Measurements from ENCODE around the gene UNC5C. TPM values are rescaled to one million over a fixed set of nuclear protein-coding genes. Genes with fewer than 3 reads are reported as not detected.

UNC5C gene
- total RNA-seq, 2 experiments from 2014 or later = not detected

DNA sequence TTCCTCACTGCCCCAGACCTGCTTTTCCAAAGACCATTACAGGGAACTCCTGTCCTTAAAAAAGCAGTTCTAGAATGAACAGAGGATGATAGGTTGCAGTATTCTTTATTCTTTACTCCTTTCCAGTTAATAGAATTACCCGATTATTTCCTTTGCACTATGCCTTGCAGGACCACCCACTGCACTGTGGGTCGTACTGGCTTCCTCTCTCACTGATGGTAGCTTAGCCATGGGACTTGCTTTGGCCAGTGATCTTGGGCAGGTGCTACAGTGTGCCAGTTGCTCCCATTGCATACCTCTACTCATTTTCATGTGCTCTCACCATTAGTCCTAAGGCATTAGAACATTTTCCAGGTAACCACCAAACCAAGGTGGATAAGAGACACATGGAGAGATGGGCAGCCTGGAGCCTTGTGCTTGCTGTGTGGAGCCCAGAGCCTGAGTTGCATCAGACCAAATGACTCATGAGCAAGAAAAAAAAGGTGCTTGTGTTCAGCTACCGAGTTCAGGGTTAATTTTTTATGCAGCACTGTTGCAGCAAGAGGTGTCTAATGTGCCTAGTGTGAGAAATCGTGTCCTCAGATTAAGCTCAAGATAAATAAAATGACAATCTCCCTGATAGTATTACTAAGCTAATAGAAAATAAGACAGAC lies 7.6 kb upstream of the UNC5C start:
- H3K27me3 ChIP-seq (ENCODE audit: control insufficient read depth in 1 of 2, insufficient read depth in 2 of 2, low read length in 2 of 2) = peaks cover 0 to 4% of the 10 kb centered on the region in 2 experiments
- no peaks in the 10 kb centered on the region for H3K36me3 ChIP-seq (ENCODE audit: insufficient read depth, low read length)
- H3K4me1 Mint-ChIP-seq (ENCODE audit: low read depth) = no peaks in the 10 kb centered on the region
- H3K9me3 Mint-ChIP-seq = no peaks in the 10 kb centered on the region
- ChIA-PET POLR2A (no interaction called here), CTCF (no interaction called here)
- H3K27ac Mint-ChIP-seq = no peak overlapping the region
- H3K4me1 ChIP-seq (ENCODE audit: insufficient read depth, low read length) = no peaks in the 10 kb centered on the region
- intact Hi-C loops (cut with DNase I, micrococcal nuclease) = no loop called here
- DNase-seq (no peak), ATAC-seq (ENCODE audit: poor library complexity) (no peak)
- H3K4me3 ChIP-seq (ENCODE audit: low read length) = no peak overlapping the region
- H3K36me3 Mint-ChIP-seq (ENCODE audit: low read depth) = no peaks in the 10 kb centered on the region
- no peak overlapping the region for H3K27ac ChIP-seq (ENCODE audit: low read depth in 1 of 2, low read length in 2 of 2)
- H3K27me3 Mint-ChIP-seq = peaks cover 5% of the 10 kb centered on the region
- H3K9me3 ChIP-seq (ENCODE audit: control insufficient read depth in 1 of 2, insufficient read depth in 1 of 2, low read length in 2 of 2) = no peaks in the 10 kb centered on the region
- H3K4me3 Mint-ChIP-seq = no peak overlapping the region
- TF ChIP-seq, protein P1, sequence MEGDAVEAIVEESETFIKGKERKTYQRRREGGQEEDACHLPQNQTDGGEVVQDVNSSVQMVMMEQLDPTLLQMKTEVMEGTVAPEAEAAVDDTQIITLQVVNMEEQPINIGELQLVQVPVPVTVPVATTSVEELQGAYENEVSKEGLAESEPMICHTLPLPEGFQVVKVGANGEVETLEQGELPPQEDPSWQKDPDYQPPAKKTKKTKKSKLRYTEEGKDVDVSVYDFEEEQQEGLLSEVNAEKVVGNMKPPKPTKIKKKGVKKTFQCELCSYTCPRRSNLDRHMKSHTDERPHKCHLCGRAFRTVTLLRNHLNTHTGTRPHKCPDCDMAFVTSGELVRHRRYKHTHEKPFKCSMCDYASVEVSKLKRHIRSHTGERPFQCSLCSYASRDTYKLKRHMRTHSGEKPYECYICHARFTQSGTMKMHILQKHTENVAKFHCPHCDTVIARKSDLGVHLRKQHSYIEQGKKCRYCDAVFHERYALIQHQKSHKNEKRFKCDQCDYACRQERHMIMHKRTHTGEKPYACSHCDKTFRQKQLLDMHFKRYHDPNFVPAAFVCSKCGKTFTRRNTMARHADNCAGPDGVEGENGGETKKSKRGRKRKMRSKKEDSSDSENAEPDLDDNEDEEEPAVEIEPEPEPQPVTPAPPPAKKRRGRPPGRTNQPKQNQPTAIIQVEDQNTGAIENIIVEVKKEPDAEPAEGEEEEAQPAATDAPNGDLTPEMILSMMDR (IDR thresholded peaks at IDR 0.05) = no peak

DNA sequence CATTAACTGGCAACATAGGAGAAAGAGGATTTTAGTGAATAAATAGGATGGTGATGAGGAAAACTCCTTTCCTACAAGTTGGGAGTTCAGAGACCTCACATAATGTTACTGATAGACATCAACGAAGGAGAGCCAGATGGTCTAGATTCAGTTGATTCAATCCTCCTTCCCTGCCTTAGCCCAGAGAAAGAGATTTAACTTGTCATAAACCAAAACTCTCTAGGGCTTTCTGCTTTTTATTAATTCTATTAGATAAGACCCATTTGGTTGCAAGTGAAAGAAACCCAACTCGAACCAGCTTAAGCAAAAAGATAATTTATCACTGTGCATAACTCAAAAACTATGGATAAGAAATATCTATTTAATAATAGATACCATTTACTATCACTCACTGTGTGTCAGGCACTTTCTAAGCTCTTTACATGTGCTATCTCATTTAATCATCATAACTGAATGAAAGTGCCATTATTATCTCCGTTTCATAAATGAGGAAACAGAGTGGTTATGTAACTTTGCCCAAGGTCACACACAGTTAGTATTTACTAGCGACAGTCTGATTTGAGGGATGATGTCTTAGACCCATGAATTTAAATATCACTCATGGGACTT lies 4.3 kb upstream of the UNC5C start:
- H3K27ac ChIP-seq (ENCODE audit: low read depth in 1 of 2, low read length in 2 of 2) = no peak overlapping the region
- no peak overlapping the region for H3K27ac Mint-ChIP-seq
- H3K36me3 ChIP-seq (ENCODE audit: insufficient read depth, low read length) = no peaks in the 10 kb centered on the region
- DNase-seq (no peak), ATAC-seq (ENCODE audit: poor library complexity) (no peak)
- H3K9me3 ChIP-seq (ENCODE audit: control insufficient read depth in 1 of 2, insufficient read depth in 1 of 2, low read length in 2 of 2) = peaks cover 0 to 17% of the 10 kb centered on the region in 2 experiments
- peaks cover 27% of the 10 kb centered on the region for H3K27me3 Mint-ChIP-seq
- intact Hi-C loops (cut with DNase I, micrococcal nuclease) = no loop called here
- H3K4me1 Mint-ChIP-seq (ENCODE audit: low read depth) = peaks cover 8% of the 10 kb centered on the region
- ChIA-PET CTCF (no interaction called here), POLR2A (no interaction called here)
- TF ChIP-seq, protein P1 (IDR thresholded peaks at IDR 0.05) = no peak
- no peak overlapping the region for H3K4me3 ChIP-seq (ENCODE audit: low read length)
- no peaks in the 10 kb centered on the region for H3K9me3 Mint-ChIP-seq
- peaks cover 23% of the 10 kb centered on the region in 2 experiments for H3K27me3 ChIP-seq (ENCODE audit: control insufficient read depth in 1 of 2, insufficient read depth in 2 of 2, low read length in 2 of 2)
- no peaks in the 10 kb centered on the region for H3K36me3 Mint-ChIP-seq (ENCODE audit: low read depth)
- no peak overlapping the region for H3K4me3 Mint-ChIP-seq
- peaks cover 15% of the 10 kb centered on the region for H3K4me1 ChIP-seq (ENCODE audit: insufficient read depth, low read length)

DNA sequence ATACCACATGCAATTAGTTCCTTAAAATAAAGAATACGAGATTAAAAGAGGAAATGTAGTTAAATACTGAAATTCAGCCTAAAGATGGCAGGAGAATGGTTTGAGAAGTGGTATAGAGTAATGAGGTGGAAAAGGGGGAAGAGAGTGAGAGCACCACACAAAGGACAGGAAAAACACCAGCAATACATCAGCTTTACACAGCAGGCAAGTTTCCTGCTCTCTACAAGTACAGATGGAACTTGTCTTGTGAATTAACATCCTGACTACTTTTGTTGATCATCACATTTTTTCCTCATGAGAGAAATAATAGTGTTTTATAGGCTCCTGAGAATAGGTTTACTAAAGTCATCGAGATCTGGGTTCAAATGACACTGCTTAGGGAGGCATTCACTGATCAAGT lies 2.9 kb upstream of the UNC5C start:
- Histone ChIP-seq H3K4me1 (ENCODE audit: insufficient read depth, low read length) (peaks cover 20% of the 10 kb centered on the region), H3K27me3 (ENCODE audit: control insufficient read depth in 1 of 2, insufficient read depth in 2 of 2, low read length in 2 of 2) (peaks cover 32 to 37% of the 10 kb centered on the region in 2 experiments), H3K36me3 (ENCODE audit: insufficient read depth, low read length) (no peaks in the 10 kb centered on the region), H3K27ac (ENCODE audit: low read depth in 1 of 2, low read length in 2 of 2) (no peak overlapping the region), H3K9me3 (ENCODE audit: control insufficient read depth in 1 of 2, insufficient read depth in 1 of 2, low read length in 2 of 2) (peaks cover 0 to 24% of the 10 kb centered on the region in 2 experiments), H3K4me3 (ENCODE audit: low read length) (no peak overlapping the region)
- TF ChIP-seq, protein P1 (IDR thresholded peaks at IDR 0.05) = no peak
- DNase-seq (no peak), ATAC-seq (ENCODE audit: poor library complexity) (no peak)
- ChIA-PET CTCF (no interaction called here), POLR2A (no interaction called here)
- Mint-ChIP-seq H3K36me3 (ENCODE audit: low read depth) (no peaks in the 10 kb centered on the region), H3K9me3 (no peaks in the 10 kb centered on the region), H3K4me1 (ENCODE audit: low read depth) (peaks cover 8% of the 10 kb centered on the region), H3K27ac (no peak overlapping the region), H3K4me3 (no peak overlapping the region), H3K27me3 (peaks cover 38% of the 10 kb centered on the region)
- intact Hi-C loops (cut with DNase I, micrococcal nuclease) = no loop called here
